GM19099 (cell line): ENCODE measurements around the gene HPD.

ENCODE experiments used
- POLR2A ChIP-seq: IDR thresholded peaks from 3 replicates; pipeline ENCODE4 v1.6.1; 2011; ENCODE audit warnings: low read depth; ENCODE audit not compliant: insufficient read length; ENCODE audit errors: extremely low read depth

HPD gene

DNA sequence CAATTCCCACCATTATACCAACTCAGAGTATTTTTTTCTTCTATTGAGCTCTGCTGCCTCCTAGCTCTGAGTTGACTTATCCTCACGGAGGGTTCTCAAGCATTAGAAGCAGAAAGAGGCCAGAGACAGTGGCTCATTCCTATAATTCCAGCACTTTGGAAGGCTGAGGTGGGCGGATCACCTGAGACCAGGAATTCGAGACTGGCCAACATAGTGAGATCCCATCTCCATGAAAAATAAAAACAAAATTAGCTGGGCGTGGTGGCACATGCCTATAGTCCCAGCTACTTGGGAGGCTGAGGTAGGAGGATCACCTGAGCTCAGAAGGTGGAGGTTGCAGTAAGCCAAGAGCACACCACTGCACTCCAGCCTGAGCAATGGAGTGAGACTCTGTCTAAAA is 21.0 kb downstream of the HPD start:
- TF ChIP-seq POLR2A: no peak

DNA sequence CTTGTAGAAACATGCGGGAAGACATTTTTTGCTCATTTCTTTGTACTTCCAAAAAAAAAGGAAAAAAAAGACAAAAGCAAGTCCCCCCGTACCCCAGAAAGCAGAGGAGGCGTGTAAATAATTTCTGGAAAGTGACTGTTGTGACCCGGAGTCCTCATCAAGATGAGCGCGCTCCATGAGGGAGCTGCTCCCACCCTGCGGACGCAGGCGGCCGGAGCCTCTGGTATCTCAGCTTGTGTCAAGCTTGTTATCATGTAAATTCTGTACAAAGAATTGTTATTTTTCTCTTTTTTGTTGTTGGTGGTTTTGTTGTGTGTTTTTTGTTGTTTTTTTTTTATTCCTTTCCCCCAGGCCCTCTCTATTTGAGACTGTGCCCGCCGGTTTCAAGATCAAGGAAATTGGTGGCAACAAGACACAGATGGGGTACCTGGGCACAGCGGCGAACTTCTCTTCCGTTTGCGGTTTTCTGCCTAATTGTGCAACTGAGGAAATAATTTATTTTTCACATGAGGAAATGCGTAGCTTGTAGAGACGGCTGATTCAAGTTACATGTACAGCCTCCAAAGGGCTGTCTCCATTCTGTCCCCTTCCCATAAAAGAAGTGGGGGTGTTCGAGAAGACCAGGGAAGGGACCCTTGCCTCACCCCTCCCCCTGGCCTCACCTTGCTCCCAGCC is 27.0 kb downstream of the HPD start:
- no peak for TF ChIP-seq POLR2A

DNA sequence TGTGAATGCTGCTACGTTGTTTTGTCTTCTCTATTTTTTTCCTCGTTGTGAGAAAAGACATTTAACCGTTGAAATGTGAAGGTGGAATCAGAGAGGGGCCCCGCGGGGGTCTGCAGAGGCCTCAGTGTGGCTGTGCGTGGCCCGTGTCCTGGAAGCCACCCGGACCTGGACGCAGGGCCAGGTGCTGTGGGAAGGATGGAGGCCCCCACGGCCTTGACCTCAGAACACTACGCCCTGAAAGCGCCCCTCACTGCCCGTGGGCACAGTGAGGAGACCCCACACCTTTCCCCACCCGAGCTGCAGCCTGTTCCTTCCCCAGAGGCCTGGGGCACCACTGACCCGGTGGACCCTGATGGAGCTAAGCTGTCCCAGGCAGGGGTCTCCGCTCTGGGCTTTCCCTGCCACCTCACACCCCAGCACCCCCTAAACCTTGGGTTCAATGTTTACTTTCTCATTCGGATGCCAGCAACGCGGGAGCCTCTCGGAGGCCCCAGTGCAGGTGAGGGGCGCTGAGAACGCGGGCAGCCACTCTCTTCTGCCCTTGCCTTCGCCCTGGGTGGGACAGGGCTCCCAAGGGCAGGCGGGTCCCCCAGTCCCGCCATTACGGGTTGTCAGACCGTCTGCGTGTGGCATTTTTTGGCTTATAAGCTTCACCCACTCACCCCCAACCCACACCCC is 27.9 kb downstream of the HPD start:
- no peak for TF ChIP-seq POLR2A

DNA sequence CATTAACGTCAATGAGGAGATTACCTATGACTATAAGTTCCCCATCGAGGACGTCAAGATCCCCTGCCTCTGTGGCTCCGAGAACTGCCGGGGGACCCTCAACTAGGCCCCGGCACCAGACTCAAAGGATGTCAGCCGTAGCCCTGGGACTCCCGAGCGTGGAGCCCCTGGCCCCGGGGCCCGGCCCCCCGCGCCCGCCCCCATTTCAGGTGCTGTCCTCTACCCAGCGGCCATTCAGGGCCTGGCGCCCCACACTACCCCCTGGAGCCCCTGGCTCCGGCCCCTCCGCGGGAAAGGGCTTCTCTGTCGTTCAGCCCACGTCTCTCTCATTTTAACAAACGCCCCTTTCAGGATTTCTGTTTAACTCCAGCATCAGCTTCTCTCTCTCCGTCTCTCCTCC is 28.5 kb downstream of the HPD start:
- no peak for TF ChIP-seq POLR2A

DNA sequence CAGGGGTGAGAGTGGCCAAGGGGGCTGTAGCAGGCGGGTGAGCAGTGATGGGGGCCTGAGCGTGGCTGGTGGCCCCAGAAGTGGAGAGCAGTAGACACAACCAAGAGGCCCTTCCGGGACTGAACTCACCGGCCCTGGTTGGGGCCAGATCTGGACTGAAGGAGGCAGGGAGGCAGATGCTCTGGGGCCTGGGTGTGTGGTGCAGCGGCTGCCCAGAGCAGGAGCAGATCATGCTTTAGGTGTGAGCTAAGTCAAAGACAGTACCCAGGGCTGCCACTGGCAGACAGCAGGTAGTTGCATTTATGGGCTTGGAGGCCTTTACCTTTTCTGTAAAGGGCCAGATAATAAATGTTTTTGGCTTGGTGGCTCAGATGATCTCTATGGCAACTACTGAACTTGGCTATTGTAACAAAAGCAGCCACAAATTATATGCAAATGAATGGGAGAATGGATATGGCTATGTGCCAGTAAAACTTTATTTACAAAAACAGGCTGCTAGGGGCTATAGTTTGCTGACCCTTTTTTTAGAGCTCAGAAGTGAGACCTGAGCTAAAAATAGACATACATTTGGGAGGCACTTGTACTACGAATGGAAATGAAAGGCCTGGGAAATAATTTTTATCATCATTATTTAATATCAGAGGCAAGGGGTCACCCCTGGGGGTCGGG is 29.3 kb downstream of the HPD start:
- TF ChIP-seq POLR2A: no peak

DNA sequence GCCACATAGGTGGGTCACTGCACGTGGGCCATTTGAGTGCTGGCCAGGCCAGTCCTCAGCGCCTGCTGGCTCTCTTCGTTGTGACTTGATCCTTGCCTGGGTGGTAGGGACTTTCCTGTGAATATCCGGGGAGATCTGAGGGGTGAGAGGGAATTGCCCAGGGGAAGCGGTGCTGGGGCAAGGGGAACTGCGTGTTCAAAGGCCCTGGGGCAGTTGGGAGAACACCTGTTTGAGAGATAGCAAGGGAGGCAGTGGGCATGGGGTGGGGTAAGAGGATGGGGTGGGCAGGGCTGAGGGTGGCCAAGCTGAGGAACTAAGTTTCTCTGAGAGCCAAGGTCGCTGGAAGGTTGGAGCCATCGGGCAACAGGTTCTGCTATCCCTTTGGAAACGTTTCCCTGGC is 29.8 kb downstream of the HPD start:
- TF ChIP-seq POLR2A: no peak

DNA sequence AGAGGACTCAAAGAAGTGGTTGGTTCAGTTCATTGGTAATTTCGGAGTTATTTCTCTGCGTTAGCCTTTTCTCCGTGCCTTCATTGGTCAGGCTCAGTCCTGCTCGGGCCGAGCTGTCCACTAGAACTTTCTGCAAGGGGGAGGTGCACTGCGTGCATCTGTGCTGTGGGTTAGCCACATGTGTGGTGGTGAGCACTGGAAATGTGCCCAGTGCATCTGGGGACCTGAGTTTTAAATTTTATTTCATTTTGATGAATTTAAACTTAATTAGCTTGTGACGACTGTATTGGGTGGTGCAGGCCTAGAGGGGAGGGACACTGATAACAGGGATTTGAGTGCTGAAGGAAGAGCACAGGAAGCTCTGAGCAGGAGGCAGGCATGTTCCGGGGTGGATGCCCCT is 30.4 kb downstream of the HPD start:
- TF ChIP-seq POLR2A: no peak

DNA sequence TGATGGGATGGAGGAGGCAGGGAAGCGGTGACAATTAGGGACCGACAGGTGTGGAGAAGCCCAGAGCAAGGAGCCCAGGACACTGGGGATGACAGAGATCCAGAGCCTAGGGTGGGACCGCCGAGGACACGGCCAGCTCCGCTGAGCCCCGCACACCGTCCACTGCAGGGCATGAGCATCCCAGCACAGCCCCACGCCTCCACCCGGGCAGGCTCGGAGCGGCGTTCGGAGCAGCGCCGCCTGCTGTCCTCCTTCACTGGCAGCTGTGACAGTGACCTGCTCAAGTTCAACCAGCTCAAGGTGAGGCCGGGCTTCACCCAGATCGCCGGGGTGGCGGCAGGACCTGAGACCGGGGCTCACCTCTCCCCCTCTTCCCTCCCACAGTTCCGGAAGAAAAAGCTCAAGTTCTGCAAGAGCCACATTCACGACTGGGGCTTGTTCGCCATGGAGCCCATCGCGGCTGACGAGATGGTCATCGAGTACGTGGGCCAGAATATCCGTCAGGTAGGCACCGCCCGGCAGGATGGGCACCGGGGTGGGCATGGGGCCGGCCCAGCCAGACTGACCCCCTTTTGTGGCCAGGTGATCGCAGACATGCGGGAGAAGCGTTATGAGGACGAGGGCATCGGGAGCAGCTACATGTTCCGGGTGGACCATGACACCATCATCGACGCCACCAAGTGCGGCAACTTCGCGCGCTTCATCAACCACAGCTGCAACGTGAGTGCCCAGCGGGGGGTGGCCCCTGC is 31.1 kb downstream of the HPD start:
- no peak for TF ChIP-seq POLR2A

DNA sequence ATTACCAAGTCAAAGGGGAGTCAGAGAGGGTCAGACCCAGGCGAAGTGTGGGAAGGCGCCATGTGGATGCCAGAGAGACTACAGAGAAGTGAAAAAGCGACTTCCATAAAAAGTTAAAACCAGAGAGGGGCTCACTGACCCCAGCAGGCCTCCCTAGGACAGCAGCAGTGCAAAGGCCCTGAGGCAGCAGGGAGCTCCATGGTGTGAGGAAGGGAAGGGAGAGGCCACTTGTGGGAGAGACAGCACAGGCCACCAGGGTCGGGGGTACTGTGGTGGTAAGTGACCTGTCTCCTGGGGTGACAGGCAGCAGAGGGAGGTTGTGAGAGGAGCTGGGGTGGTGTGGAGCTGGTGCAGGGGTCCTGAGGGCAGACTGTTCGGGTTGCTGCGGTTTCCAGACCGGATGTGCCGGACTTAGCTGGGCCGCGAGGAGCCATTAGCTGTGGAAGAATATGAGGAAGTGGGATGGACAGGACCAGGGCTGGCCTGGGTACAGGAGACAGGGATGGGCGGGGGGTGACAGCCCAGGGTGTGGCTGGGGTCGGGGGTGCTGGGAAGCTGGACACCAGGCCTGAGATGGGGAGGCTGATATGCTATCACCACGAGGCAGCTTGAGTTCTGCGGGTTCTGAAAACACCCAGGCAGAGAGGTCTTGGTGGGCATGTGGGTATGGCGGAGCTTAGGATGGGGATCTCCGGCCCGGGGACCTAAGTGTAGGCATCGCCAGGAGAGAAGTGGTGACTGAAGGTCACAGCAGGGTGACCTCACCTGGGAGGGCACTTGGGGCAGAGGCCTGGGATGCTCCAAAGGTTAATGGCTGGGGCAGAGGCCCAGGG is 32.1 kb downstream of the HPD start:
- TF ChIP-seq POLR2A: no peak

DNA sequence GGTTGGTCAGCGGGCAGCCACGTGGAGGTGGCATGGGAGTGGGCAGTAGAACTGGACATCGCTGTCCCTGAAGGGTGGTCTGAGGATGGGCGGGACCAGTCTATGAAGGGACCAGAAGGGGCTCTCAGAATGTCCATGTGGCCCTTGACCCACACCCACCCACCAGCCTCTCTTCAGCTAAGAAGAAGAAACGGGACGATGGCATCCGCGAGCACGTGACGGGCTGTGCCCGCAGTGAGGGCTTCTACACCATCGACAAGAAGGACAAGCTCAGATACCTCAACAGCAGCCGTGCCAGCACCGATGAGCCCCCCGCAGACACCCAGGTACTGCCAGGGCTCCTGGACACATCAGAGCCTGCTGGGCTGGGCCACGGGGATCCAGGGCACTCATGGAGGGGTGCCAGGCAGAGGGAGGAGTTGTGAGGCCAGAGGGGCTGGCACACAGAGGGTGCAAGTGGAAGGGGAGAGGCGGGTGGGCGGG is 33.6 kb downstream of the HPD start:
- no peak for TF ChIP-seq POLR2A

DNA sequence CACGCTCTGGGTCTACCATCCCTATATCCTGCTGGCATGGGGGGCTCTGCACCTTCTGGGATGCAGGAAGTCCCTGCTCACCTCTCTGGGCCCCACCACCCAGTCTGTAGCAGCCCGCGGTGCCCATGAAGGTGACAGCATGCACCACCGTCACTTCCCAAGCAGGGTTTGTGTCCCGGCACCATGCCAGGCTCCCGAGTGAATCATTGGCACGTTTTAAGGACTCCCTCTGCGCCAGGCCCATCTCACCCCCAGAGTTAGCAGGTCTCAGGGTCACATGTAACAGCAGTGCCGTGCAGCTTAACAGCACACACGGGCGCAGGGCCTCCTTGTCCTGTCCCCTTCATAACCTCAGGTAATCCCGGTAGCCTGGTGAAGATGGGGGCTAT is 34.9 kb downstream of the HPD start:
- TF ChIP-seq POLR2A: no peak

DNA sequence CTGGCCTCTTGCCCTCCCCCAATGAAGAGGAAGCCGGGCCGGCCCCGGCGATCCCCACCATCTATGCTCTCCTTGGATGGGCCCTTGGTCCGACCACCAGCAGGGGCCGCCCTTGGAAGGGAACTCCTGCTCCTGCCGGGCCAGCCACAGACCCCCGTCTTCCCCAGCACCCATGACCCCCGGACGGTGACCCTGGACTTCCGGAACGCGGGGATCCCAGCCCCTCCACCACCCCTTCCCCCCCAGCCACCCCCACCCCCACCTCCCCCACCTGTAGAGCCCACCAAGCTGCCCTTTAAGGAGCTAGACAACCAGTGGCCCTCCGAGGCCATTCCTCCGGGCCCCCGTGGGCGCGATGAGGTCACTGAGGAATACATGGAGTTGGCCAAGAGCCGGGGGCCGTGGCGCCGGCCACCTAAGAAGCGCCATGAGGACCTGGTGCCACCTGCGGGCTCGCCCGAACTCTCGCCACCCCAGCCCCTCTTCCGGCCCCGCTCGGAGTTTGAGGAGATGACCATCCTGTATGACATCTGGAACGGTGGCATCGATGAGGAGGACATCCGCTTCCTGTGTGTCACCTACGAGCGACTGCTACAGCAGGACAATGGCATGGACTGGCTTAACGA is 35.4 kb downstream of the HPD start:
- no peak for TF ChIP-seq POLR2A

DNA sequence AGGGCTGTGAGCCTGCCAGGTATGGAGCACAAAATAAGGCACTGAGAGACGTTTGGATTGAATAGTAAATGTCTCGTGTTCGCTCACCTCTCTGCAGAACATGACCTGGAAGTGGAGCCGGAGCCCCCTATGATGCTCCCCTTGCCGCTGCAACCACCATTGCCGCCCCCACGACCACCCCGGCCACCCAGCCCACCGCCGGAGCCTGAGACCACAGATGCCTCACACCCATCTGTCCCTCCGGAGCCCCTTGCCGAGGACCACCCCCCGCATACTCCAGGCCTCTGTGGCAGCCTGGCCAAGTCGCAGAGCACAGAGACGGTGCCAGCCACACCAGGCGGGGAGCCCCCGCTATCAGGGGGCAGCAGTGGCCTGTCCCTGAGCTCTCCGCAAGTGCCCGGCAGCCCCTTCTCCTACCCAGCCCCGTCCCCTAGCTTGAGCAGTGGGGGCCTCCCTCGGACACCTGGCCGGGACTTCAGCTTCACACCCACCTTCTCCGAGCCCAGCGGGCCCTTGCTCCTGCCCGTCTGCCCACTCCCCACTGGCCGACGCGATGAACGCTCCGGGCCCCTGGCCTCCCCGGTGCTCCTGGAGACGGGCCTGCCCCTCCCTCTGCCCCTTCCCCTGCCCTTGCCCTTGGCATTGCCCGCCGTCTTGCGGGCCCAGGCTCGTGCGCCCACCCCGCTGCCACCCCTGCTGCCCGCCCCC is 36.1 kb downstream of the HPD start:
- TF ChIP-seq POLR2A: no peak
